HepG2 (cell line): ENCODE results near the gene ACSS2. TPM values are rescaled to one million over a fixed set of nuclear protein-coding genes. Genes with fewer than 3 reads are reported as not detected.

Source experiments
- AHR ChIP-seq: IDR thresholded peaks from 2 replicates; pipeline ENCODE4 v1.6.1; 2018; ENCODE audit warnings: missing genetic modification reagents, missing compliant biosample characterization
- ARHGAP35 ChIP-seq: sonication (generic); formaldehyde crosslinking; IDR thresholded peaks from 2 replicates; pipeline ENCODE4 v1.9.0; 2022; ENCODE audit warnings: mild to moderate bottlenecking, inconsistent platforms, moderate library complexity, missing genetic modification reagents, borderline replicate concordance
- CCAR2 ChIP-seq: fragments of 200-400 bp; formaldehyde crosslinking; optimal IDR thresholded peaks from 2 replicates; pipeline ENCODE3; 2018; ENCODE audit warnings: low read depth, mild to moderate bottlenecking, low read length, moderate library complexity
- ELF3 ChIP-seq: IDR thresholded peaks from 2 replicates; pipeline ENCODE4 v1.6.1; 2016; ENCODE audit warnings: missing genetic modification reagents, missing compliant biosample characterization
- ISX ChIP-seq: sonication (generic); formaldehyde crosslinking; conservative IDR thresholded peaks from 2 replicates; pipeline ENCODE4 v1.5.0; 2020; ENCODE audit warnings: missing genetic modification reagents
- KAT8 ChIP-seq: IDR thresholded peaks from 2 replicates; pipeline ENCODE4 v1.6.1; 2016; ENCODE audit warnings: missing genetic modification reagents, missing compliant biosample characterization
- LCORL ChIP-seq, 2 experiments: fragments of 450-650 bp in 1 of 2; sonication (generic) in 1 of 2; formaldehyde crosslinking in 1 of 2; IDR thresholded peaks; 2 replicates each; pipeline versions ENCODE4 v1.5.0 to v1.6.1; 2017 to 2020; ENCODE audit warnings: antibody characterized with exemption in 1 of 2, missing genetic modification reagents in 1 of 2
- MAFK ChIP-seq, 2 experiments: IDR thresholded peaks in 1 of 2; conservative IDR thresholded peaks in 1 of 2; 2 replicates each; pipeline ENCODE4 v1.6.1; 2011; ENCODE audit warnings: improper control_type of control experiment in 2 of 2, low read length in 2 of 2
- MEIS1 ChIP-seq: sonication (generic); formaldehyde crosslinking; IDR thresholded peaks from 2 replicates; pipeline ENCODE4 v1.9.0; 2021; ENCODE audit warnings: mild to moderate bottlenecking, missing genetic modification reagents, moderate library complexity, borderline replicate concordance
- NR2F2 ChIP-seq: IDR thresholded peaks from 2 replicates; pipeline ENCODE4 v1.6.1; 2012; ENCODE audit warnings: low read depth, inconsistent platforms, borderline replicate concordance
- THYN1 ChIP-seq: sonication (generic); formaldehyde crosslinking; IDR thresholded peaks from 2 replicates; pipeline ENCODE4 v1.8.1; 2023; ENCODE audit warnings: low read depth, mild to moderate bottlenecking, moderate library complexity, missing genetic modification reagents, borderline replicate concordance
- TMF1 ChIP-seq: sonication (generic); formaldehyde crosslinking; IDR thresholded peaks from 2 replicates; pipeline ENCODE4 v1.8.1; 2022; ENCODE audit warnings: low read depth, missing genetic modification reagents
- U2AF2 ChIP-seq: fragments of 200-400 bp; formaldehyde crosslinking; IDR thresholded peaks from 2 replicates; pipeline ENCODE4 v1.6.1; 2017; ENCODE audit warnings: low read depth, mild to moderate bottlenecking, low read length
- ZNF451 ChIP-seq: sonication (generic); formaldehyde crosslinking; IDR thresholded peaks from 2 replicates; pipeline ENCODE4 v1.5.0; 2020; ENCODE audit warnings: mild to moderate bottlenecking, missing genetic modification reagents
- ZNF484 ChIP-seq: sonication (generic); formaldehyde crosslinking; IDR thresholded peaks from 2 replicates; pipeline ENCODE4 v1.5.1; 2020; ENCODE audit warnings: mild to moderate bottlenecking, low read depth, missing genetic modification reagents, borderline replicate concordance
- ZNF83 ChIP-seq: sonication (generic); formaldehyde crosslinking; IDR thresholded peaks from 2 replicates; pipeline ENCODE4 v1.4.0; 2020; ENCODE audit warnings: missing genetic modification reagents, mild to moderate bottlenecking, borderline replicate concordance
- ZNF883 ChIP-seq: sonication (generic); formaldehyde crosslinking; IDR thresholded peaks from 2 replicates; pipeline ENCODE4 v1.5.1; 2020; ENCODE audit warnings: mild to moderate bottlenecking, missing genetic modification reagents; ENCODE audit errors: not compliant biosample characterization
- polyA plus RNA-seq, 8 experiments: library from polyadenylated mRNA; depleted of rRNA in 3 of 8; stranded (reverse) in 7 of 8; unstranded in 1 of 8; fragments of >200 nt; fragmentation: Illumina TruSeq in 4 of 8; extraction: Trizol in 4 of 8; gene quantifications; 2 replicates each; pipeline versions ENCODE4 v1.2.1 to v1.2.3, GENCODE V29; 2011 to 2016; ENCODE audit warnings: low read depth in 4 of 8, missing spikeins in 1 of 8, mixed read lengths in 1 of 8; ENCODE audit not compliant: insufficient read depth in 1 of 8
- total RNA-seq, 5 experiments: library from RNA; depleted of rRNA; stranded (reverse); fragments of >200 nt; fragmentation: Illumina TruSeq; extraction: Trizol; gene quantifications; 2 replicates each; pipeline ENCODE4 v1.2.3, GENCODE V29; 2016; ENCODE audit warnings: low read depth in 1 of 5
- TF ChIP-seq, protein P1 (sequence below): sonication (generic); formaldehyde crosslinking; conservative IDR thresholded peaks from 2 replicates; pipeline ENCODE4 v1.8.1; 2023; ENCODE audit warnings: missing genetic modification reagents
- TF ChIP-seq, protein P2 (sequence below): sonication (generic); formaldehyde crosslinking; IDR thresholded peaks from 2 replicates; pipeline ENCODE4 v1.9.0; 2021; ENCODE audit warnings: missing genetic modification reagents, mild to moderate bottlenecking, borderline replicate concordance
- TF ChIP-seq, protein P3 (sequence below): sonication (generic); formaldehyde crosslinking; IDR thresholded peaks from 2 replicates; pipeline ENCODE4 v1.5.0; 2020; ENCODE audit warnings: mild to moderate bottlenecking, missing genetic modification reagents
- TF ChIP-seq, protein P4 (sequence below): sonication (generic); formaldehyde crosslinking; IDR thresholded peaks from 2 replicates; pipeline ENCODE4 v1.9.0; 2022; ENCODE audit warnings: low read depth, missing genetic modification reagents

Gene ACSS2
- total and polyA plus RNA-seq, 2 of the 13 experiments (the other 11 are each of a cell fraction or from before 2014, with no cell fraction given): 72.8 to 89.7 TPM

DNA sequence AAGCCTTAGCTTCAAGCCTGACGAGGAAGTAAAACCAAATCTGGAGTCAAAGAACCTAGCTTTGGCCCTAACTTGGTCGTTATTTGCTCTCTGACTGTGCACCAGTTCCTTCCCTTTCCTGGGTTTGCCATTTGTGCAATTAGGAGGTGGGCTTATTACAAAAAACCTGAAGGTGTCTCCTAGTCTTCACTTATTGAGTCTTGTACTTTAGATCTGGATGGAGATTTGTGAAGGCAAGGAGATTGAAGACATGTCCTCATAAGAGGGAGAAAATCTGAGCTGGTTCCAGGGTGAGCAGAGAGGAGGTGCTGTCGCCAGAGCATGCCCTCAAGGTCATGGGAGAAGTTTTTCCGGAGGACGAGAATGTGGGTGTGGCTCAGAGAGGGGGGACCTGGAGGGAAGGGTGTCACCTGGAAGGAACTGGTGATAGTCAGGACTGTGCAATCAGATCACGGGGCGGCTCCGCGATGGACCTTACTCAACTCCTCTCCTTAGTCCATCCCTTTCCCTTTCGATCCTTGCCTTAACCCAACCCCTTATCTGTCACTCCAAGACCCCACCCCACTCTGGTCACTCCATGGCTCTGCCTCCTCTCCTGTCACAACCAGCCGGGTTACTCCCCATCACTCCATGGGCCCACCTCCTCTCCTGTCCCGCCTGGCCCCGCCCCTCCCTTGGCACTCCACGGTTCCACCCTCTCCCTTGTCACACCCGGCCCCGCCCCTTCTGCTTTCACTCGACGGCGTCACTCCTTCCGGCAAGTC, 588 bp upstream of the ACSS2 start (continued):
- TF ChIP-seq, protein P1, sequence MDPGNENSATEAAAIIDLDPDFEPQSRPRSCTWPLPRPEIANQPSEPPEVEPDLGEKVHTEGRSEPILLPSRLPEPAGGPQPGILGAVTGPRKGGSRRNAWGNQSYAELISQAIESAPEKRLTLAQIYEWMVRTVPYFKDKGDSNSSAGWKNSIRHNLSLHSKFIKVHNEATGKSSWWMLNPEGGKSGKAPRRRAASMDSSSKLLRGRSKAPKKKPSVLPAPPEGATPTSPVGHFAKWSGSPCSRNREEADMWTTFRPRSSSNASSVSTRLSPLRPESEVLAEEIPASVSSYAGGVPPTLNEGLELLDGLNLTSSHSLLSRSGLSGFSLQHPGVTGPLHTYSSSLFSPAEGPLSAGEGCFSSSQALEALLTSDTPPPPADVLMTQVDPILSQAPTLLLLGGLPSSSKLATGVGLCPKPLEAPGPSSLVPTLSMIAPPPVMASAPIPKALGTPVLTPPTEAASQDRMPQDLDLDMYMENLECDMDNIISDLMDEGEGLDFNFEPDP (CRISPR knock-in tag): no peak
- TF ChIP-seq AHR (peak; percentile 89; the same call in 1 of the 2 replicates), ISX (CRISPR knock-in tag) (no peak), MAFK (conservative IDR thresholded peaks at IDR 0.05 in 1 of 2, IDR thresholded peaks at IDR 0.05 in 1 of 2; ENCODE audit: low read length in 2 of 2) (no peak), ARHGAP35 (CRISPR knock-in tag) (no peak), ZNF83 (CRISPR knock-in tag) (no peak), ZNF484 (CRISPR knock-in tag) (no peak), MEIS1 (CRISPR knock-in tag) (no peak), CCAR2 (no peak), THYN1 (no peak), ELF3 (CRISPR knock-in tag) (peak; percentile 71), ZNF451 (CRISPR knock-in tag) (peak; percentile 20; the same call in 1 of the 2 replicates), KAT8 (CRISPR knock-in tag) (peak; percentile 58; the same call in 1 of the 2 replicates), LCORL (IDR thresholded peaks at IDR 0.05) (no peak), LCORL (CRISPR knock-in tag; IDR thresholded peaks at IDR 0.05) (peak; percentile 67; the same call in 1 of the 2 replicates), ZNF883 (CRISPR knock-in tag) (no peak), NR2F2 (no peak), TMF1 (CRISPR knock-in tag) (no peak; the same call in 1 of the 2 replicates), U2AF2 (no peak)
- TF ChIP-seq, protein P2, sequence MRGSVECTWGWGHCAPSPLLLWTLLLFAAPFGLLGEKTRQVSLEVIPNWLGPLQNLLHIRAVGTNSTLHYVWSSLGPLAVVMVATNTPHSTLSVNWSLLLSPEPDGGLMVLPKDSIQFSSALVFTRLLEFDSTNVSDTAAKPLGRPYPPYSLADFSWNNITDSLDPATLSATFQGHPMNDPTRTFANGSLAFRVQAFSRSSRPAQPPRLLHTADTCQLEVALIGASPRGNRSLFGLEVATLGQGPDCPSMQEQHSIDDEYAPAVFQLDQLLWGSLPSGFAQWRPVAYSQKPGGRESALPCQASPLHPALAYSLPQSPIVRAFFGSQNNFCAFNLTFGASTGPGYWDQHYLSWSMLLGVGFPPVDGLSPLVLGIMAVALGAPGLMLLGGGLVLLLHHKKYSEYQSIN (CRISPR knock-in tag): no peak
- TF ChIP-seq, protein P3, sequence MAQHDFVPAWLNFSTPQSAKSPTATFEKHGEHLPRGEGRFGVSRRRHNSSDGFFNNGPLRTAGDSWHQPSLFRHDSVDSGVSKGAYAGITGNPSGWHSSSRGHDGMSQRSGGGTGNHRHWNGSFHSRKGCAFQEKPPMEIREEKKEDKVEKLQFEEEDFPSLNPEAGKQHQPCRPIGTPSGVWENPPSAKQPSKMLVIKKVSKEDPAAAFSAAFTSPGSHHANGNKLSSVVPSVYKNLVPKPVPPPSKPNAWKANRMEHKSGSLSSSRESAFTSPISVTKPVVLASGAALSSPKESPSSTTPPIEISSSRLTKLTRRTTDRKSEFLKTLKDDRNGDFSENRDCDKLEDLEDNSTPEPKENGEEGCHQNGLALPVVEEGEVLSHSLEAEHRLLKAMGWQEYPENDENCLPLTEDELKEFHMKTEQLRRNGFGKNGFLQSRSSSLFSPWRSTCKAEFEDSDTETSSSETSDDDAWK (CRISPR knock-in tag): no peak
- TF ChIP-seq, protein P4, sequence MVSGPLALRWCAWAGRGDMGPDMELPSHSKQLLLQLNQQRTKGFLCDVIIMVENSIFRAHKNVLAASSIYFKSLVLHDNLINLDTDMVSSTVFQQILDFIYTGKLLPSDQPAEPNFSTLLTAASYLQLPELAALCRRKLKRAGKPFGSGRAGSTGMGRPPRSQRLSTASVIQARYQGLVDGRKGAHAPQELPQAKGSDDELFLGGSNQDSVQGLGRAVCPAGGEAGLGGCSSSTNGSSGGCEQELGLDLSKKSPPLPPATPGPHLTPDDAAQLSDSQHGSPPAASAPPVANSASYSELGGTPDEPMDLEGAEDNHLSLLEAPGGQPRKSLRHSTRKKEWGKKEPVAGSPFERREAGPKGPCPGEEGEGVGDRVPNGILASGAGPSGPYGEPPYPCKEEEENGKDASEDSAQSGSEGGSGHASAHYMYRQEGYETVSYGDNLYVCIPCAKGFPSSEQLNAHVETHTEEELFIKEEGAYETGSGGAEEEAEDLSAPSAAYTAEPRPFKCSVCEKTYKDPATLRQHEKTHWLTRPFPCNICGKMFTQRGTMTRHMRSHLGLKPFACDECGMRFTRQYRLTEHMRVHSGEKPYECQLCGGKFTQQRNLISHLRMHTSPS (CRISPR knock-in tag): peak; percentile 24; the same call in 1 of the 2 replicates
